ENCODE measurements around the gene ACTRT1.

DNA sequence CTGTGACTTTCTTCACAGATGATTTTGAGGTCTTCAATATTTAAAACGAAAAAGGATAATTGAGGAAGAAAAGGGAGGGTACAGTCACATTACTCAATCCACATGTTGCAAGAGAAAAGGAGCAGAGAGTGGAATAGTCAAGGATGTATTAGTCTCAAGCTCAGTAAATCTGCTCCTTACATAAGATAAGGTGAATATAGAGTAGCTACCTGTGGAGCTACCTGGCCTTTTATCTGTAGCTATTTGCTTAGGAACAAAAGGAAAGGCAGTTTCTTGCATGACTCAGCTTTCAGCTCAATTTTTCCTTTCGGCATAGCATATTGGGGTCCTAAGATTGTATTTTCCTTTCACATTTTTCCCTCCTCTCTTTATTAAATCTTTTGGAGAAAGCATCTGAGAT, 26.3 kb upstream of the ACTRT1 start:
- TF ChIP-seq POLR2A (IDR thresholded peaks at IDR 0.05; ENCODE audit: low read depth) (no peak), POLR2AphosphoS5 (IDR thresholded peaks at IDR 0.05) (no peak)
- TF ChIP-seq, protein P1, sequence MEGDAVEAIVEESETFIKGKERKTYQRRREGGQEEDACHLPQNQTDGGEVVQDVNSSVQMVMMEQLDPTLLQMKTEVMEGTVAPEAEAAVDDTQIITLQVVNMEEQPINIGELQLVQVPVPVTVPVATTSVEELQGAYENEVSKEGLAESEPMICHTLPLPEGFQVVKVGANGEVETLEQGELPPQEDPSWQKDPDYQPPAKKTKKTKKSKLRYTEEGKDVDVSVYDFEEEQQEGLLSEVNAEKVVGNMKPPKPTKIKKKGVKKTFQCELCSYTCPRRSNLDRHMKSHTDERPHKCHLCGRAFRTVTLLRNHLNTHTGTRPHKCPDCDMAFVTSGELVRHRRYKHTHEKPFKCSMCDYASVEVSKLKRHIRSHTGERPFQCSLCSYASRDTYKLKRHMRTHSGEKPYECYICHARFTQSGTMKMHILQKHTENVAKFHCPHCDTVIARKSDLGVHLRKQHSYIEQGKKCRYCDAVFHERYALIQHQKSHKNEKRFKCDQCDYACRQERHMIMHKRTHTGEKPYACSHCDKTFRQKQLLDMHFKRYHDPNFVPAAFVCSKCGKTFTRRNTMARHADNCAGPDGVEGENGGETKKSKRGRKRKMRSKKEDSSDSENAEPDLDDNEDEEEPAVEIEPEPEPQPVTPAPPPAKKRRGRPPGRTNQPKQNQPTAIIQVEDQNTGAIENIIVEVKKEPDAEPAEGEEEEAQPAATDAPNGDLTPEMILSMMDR (IDR thresholded peaks at IDR 0.05): no peak

Data from esophagus muscularis mucosa (tissue), 3 donors.